ENCODE data around the gene MAN1C1. TPM values are rescaled to one million over a fixed set of nuclear protein-coding genes. Genes with fewer than 3 reads are reported as not detected.

MAN1C1 gene
- total and polyA plus RNA-seq, 10 of the 15 experiments (the other 5 are each of a cell fraction or from before 2014, with no cell fraction given), result 0.12 to 0.56 (median 0.22) TPM; not detected in 3

GRCh38 chr1:25658791-25659431, 42.3 kb downstream of the MAN1C1 start (continued):
- no peak for TF ChIP-seq HDAC6 (IDR thresholded peaks at IDR 0.05; ENCODE audit: unreplicated experiment)
- TF ChIP-seq CEBPZ (IDR thresholded peaks at IDR 0.05; ENCODE audit: low read depth, low read length), result no peak
- TF ChIP-seq RBBP5 (conservative IDR thresholded peaks at IDR 0.05), result no peak
- no peak for TF ChIP-seq EZH2 (IDR thresholded peaks at IDR 0.05; ENCODE audit: borderline replicate concordance, control insufficient read depth, low read depth, low read length)

- 40% methylated on average over 8 of the region's 8 CpGs for WGBS (ENCODE audit: insufficient coverage, insufficient replicate concordance, low lambda C conversion rate, missing lambda C conversion rate)
- POLR2A ChIA-PET, result interaction anchor here (1.0 kb wide), 1 partner anchor 47 kb away, joined by 3 read pairs; no protein-coding TSS in a partner anchor
- in situ Hi-C loops (cut with MboI), result no loop called here
- SMC1A ChIA-PET (ENCODE audit: uncharacterized antibody, unreplicated experiment), result no interaction called here
- CTCF ChIA-PET, result no interaction called here
- Histone ChIP-seq H3K9me3 (replicated peaks; ENCODE audit: control insufficient read depth, insufficient read depth, low read length) (no peaks in the 10 kb centered on the region), H3K9ac (ENCODE audit: control insufficient read depth, insufficient read depth, low read length) (no peak overlapping the region), H3K27ac (ENCODE audit: control insufficient read depth, insufficient read depth) (no peak overlapping the region), H3K4me3 (no peak overlapping the region), H3K79me2 (ENCODE audit: control insufficient read depth, insufficient read depth, low read length) (no peaks in the 10 kb centered on the region), H3K27me3 (replicated peaks in 1 of 2; ENCODE audit: control insufficient read depth in 2 of 2, insufficient read depth in 2 of 2, low read length in 1 of 2) (peaks cover 0 to 7% of the 10 kb centered on the region in 2 experiments; a peak in 3 of 4 replicates), H3K4me1 (ENCODE audit: control insufficient read depth, insufficient read depth, low read length) (no peaks in the 10 kb centered on the region), H3K36me3 (ENCODE audit: control insufficient read depth in 2 of 2, insufficient read depth in 2 of 2, low read length in 1 of 2) (no peaks in the 10 kb centered on the region), H2AFZ (ENCODE audit: control insufficient read depth, low read depth, low read length) (no peak overlapping the region), H3K4me2 (ENCODE audit: control insufficient read depth, insufficient read depth) (no peak overlapping the region), H4K20me1 (ENCODE audit: control insufficient read depth, insufficient read depth) (no peaks in the 10 kb centered on the region)
- FAIRE-seq (peak; percentile 78), ATAC-seq (no peak), DNase-seq (ENCODE audit: low read depth, low spot score) (no peak)
- RAD21 ChIA-PET (ENCODE audit: unreplicated experiment), result no interaction called here
- no TSS peak for BruUV-seq (replicated peaks)
- intact Hi-C loops (cut with micrococcal nuclease; ENCODE audit: unreplicated experiment), result no loop called here
- no peak for TF ChIP-seq CBX3 (IDR thresholded peaks at IDR 0.05; ENCODE audit: borderline replicate concordance, low read depth)
- TF ChIP-seq IRF3 (IDR thresholded peaks at IDR 0.05), result no peak
- no peak for TF ChIP-seq TCF12 (IDR thresholded peaks at IDR 0.05; ENCODE audit: low read depth, low read length)
- no peak for TF ChIP-seq ZNF592 (IDR thresholded peaks at IDR 0.05)
- TF ChIP-seq USF2 (IDR thresholded peaks at IDR 0.05; ENCODE audit: borderline replicate concordance, low read depth, low read length), result no peak
- no peak for TF ChIP-seq KAT2A (conservative IDR thresholded peaks at IDR 0.05; ENCODE audit: control insufficient read depth, low read depth, low read length)
- no peak for TF ChIP-seq SMC3 (IDR thresholded peaks at IDR 0.05; ENCODE audit: borderline replicate concordance, low read length)
Observed at GRCh38 chr1:25661043-25661815, 44.6 kb downstream of the MAN1C1 start.

Data from GM12878 (cell line).